GM19452 (cell line): ENCODE data around the gene TMEM35A.
"Not testable (repeated sequence)": the region's sequence is repeated elsewhere in the genome, so short reads cannot be mapped to it uniquely, and the experiment has no call there.

Source experiments
- ATAC-seq: cut with Tn5 transposase; IDR thresholded peaks from one replicate; pipeline ENCODE4 v1.9.1; 2021; ENCODE audit not compliant: unreplicated experiment

Gene TMEM35A

GRCh38 chrX:101078716-101079598 is at the start of gene TMEM35A:
Gene TMEM35A, plus strand, starts transcription at chrX:101078879. Its CDS starts 124 bp downstream, at chrX:101079003.
- no peak for ATAC-seq

GRCh38 chrX:101029665-101030064 is 49.0 kb upstream of the TMEM35A start:
- ATAC-seq = no peak

- no peak for ATAC-seq
These were observed 41.4 kb upstream of the TMEM35A start for GRCh38 chrX:101037231-101037630.

GRCh38 chrX:101040197-101040596 is 38.5 kb upstream of the TMEM35A start:
- no peak for ATAC-seq

GRCh38 chrX:101051153-101051548 is 27.5 kb upstream of the TMEM35A start:
- peak; percentile 3 for ATAC-seq

- peak; percentile 92 for ATAC-seq
These were observed 27.0 kb upstream of the TMEM35A start, which contains the start of gene TRMT2B for GRCh38 chrX:101051549-101052302. Gene TRMT2B, minus strand, starts transcription at chrX:101052111. Its CDS starts 9,822 bp downstream, at chrX:101042289.

- not testable (repeated sequence) for ATAC-seq
These were observed 22.1 kb upstream of the TMEM35A start for GRCh38 chrX:101056551-101056950.

- ATAC-seq = peak; percentile 91
These were observed 21.5 kb upstream of the TMEM35A start for GRCh38 chrX:101057093-101057714.

GRCh38 chrX:101062176-101062575 is 16.5 kb upstream of the TMEM35A start:
- ATAC-seq = no peak

- ATAC-seq = no peak
These were observed 7.1 kb upstream of the TMEM35A start for GRCh38 chrX:101071582-101071981.

GRCh38 chrX:101079736-101080270 is 1.1 kb downstream of the TMEM35A start:
- ATAC-seq = no peak

- ATAC-seq = no peak
These were observed 1.8 kb downstream of the TMEM35A start for GRCh38 chrX:101080326-101081124.

GRCh38 chrX:101081231-101081630 is 2.6 kb downstream of the TMEM35A start:
- no peak for ATAC-seq

- ATAC-seq = no peak
These were observed 13.1 kb downstream of the TMEM35A start for GRCh38 chrX:101091817-101092216.

- peak; percentile 99 for ATAC-seq
These were observed 19.1 kb downstream of the TMEM35A start, which contains the start of gene CENPI for GRCh38 chrX:101097546-101098453. Gene CENPI, plus strand, starts transcription at chrX:101098204. Its CDS starts 2,867 bp downstream, at chrX:101101071.

GRCh38 chrX:101108284-101108683 is 29.6 kb downstream of the TMEM35A start:
- no peak for ATAC-seq

- no peak for ATAC-seq
These were observed 39.0 kb downstream of the TMEM35A start for GRCh38 chrX:101117701-101118100.

- ATAC-seq = no peak
These were observed 57.6 kb downstream of the TMEM35A start for GRCh38 chrX:101136235-101136634.
